Ammon's horn (tissue), 1 donor: ENCODE data around the gene SFRP2.

Source experiments
- DNase-seq: peaks from one replicate; pipeline ENCODE4 v3.0.0-alpha.2; 2016; ENCODE audit warnings: low spot score

The SFRP2 gene

GRCh38 chr4:153798420-153798819 is 9.5 kb upstream of the SFRP2 start:
- no peak for DNase-seq

- no peak for DNase-seq
Observed at GRCh38 chr4:153794006-153794405, 5.1 kb upstream of the SFRP2 start.

- no peak for DNase-seq
Observed at GRCh38 chr4:153792618-153793247, 3.9 kb upstream of the SFRP2 start.

- DNase-seq: peak; percentile 39
Observed at GRCh38 chr4:153791746-153792617, 3.1 kb upstream of the SFRP2 start.

- DNase-seq: no peak
Observed at GRCh38 chr4:153790962-153791551, 2.2 kb upstream of the SFRP2 start.

- no peak for DNase-seq
Observed at GRCh38 chr4:153790500-153790865, 1.6 kb upstream of the SFRP2 start.

GRCh38 chr4:153789741-153790499 is 1.0 kb upstream of the SFRP2 start:
- no peak for DNase-seq

- no peak for DNase-seq
Observed at GRCh38 chr4:153788051-153788412, 851 bp downstream of the SFRP2 start.

GRCh38 chr4:153787575-153787974 is 1.3 kb downstream of the SFRP2 start:
- DNase-seq: no peak

- DNase-seq: no peak
Observed at GRCh38 chr4:153787061-153787560, 1.8 kb downstream of the SFRP2 start.

- peak; percentile 47 for DNase-seq
Observed at GRCh38 chr4:153785910-153786721, 2.8 kb downstream of the SFRP2 start.

GRCh38 chr4:153784166-153784699 is 4.7 kb downstream of the SFRP2 start:
- DNase-seq: no peak

GRCh38 chr4:153782581-153782980 is 6.3 kb downstream of the SFRP2 start:
- no peak for DNase-seq

- no peak for DNase-seq
Observed at GRCh38 chr4:153781717-153782416, 7.0 kb downstream of the SFRP2 start.

GRCh38 chr4:153781280-153781679 is 7.6 kb downstream of the SFRP2 start:
- DNase-seq: no peak

GRCh38 chr4:153780876-153781275 is 8.0 kb downstream of the SFRP2 start:
- no peak for DNase-seq

- no peak for DNase-seq
Observed at GRCh38 chr4:153780221-153780620, 8.7 kb downstream of the SFRP2 start.

- DNase-seq: no peak
Observed at GRCh38 chr4:153778383-153778782, 10.5 kb downstream of the SFRP2 start.

GRCh38 chr4:153777421-153777820 is 11.5 kb downstream of the SFRP2 start:
- DNase-seq: no peak

GRCh38 chr4:153776601-153777000 is 12.3 kb downstream of the SFRP2 start:
- no peak for DNase-seq
